Gastrocnemius medialis (tissue), 4 donors: Measurements from ENCODE around the gene ETV6. TPM values are rescaled to one million over a fixed set of nuclear protein-coding genes. Genes with fewer than 3 reads are reported as not detected.

Experiments
- ATAC-seq, 2 donors: fragments of 150-250 bp; one replicate each; pipeline ENCODE4 v1.9.1; 2016
- DNase-seq, 2 donors: peaks; one replicate each; pipeline ENCODE4 v3.0.0-alpha.2; 2019
- H3K27ac ChIP-seq, 4 donors: fragments of 200-600 bp; sonication (generic); 1 replicate in 1 of 4; 2 replicates in 3 of 4; pipeline ENCODE4 v1.5.1; 2016 to 2018; ENCODE audit warnings: mild to moderate bottlenecking in 2 of 4, moderate library complexity in 1 of 4
- H3K27me3 ChIP-seq, 3 donors: fragments of 200-600 bp; sonication (generic) in 2 of 3; 1 replicate in 1 of 3; 2 replicates in 2 of 3; pipeline versions ENCODE4 v1.5.1 to v1.6.0; 2016 to 2019; ENCODE audit warnings: mild to moderate bottlenecking in 1 of 3, moderate library complexity in 1 of 3
- H3K36me3 ChIP-seq, 2 donors: fragments of 200-600 bp; sonication (generic) in 1 of 2; one replicate each; pipeline ENCODE4 v1.5.1; 2017 to 2018
- H3K4me1 ChIP-seq, 2 donors: fragments of 200-600 bp; sonication (generic) in 1 of 2; one replicate each; pipeline ENCODE4 v1.5.1; 2016 to 2017; ENCODE audit warnings: mild to moderate bottlenecking in 2 of 2
- H3K4me3 ChIP-seq, 4 donors: fragments of 200-600 bp; sonication (generic) in 3 of 4; 1 replicate in 1 of 4; 2 replicates in 3 of 4; pipeline ENCODE4 v1.5.1; 2016 to 2019; ENCODE audit warnings: mild to moderate bottlenecking in 2 of 4
- H3K9me3 ChIP-seq, 3 donors: fragments of 200-600 bp; sonication (generic) in 2 of 3; 1 replicate in 1 of 3; 2 replicates in 2 of 3; pipeline ENCODE4 v1.5.1; 2016 to 2019
- POLR2A ChIP-seq, 2 donors: fragments of 450-650 bp; IDR thresholded peaks; one replicate each; pipeline ENCODE4 v1.6.1; 2017; ENCODE audit warnings: antibody characterized with exemption in 2 of 2, mild to moderate bottlenecking in 2 of 2, moderate library complexity in 2 of 2
- in situ Hi-C, 4 donors: fragments of 200-750 bp; cut with MboI; loops; one replicate each; pipeline versions ENCODE4 v1.15.0 to v1.8.0; 2017; ENCODE audit warnings: low sequenced_read_pairs in 4 of 4
- intact Hi-C: fragments of 100-400 bp; cut with DNase I; formaldehyde crosslinking; loops from one replicate; pipeline ENCODE4 v1.15.1; 2023; ENCODE audit warnings: low total_unique reads
- total RNA-seq, 4 donors: library from RNA; depleted of rRNA; stranded (reverse); fragments of >200 nt; gene quantifications; one replicate each; pipeline versions ENCODE4 v1.1.0 to v1.2.3, GENCODE V29; 2016
- TF ChIP-seq, protein P1 (sequence below), 5 experiments: fragments of 450-650 bp in 3 of 5; fragments of 200-600 bp in 2 of 5; sonication (generic) in 2 of 5; IDR thresholded peaks in 4 of 5; conservative IDR thresholded peaks in 1 of 5; 1 replicate in 4 of 5; 2 replicates in 1 of 5; pipeline ENCODE4 v1.5.1; 2016 to 2019; ENCODE audit warnings: antibody characterized with exemption in 5 of 5, mild to moderate bottlenecking in 3 of 5, moderate library complexity in 3 of 5

Gene ETV6
- total RNA-seq, 4 donors from 2014 or later = 2.8 to 5.9 (median 3.3) TPM

DNA sequence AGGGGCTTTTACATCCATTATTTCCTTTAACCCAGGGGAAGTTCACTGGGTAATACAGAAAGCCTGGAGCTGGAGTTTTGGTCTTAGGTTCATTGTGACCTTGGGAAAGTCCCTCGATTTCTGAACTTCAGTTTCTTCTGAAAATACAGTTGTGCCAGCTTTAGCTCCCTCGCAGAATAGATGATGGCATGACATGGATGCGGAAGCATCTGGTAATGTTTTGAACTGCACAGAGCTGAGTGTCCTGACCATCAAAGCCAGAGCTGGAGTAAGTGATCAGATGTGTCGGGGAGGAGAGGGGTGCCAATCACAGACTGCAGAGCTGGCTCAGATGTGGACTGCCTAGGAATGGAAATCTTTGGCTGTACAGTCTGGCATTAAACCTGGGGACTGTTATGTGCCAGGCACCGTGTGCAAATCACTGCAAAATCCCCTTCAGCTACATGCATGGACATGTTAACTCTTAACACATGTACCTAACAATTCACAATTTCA, 180.9 kb downstream of the ETV6 start:
- peaks cover 0 to 23% of the 10 kb centered on the region in 2 donors for H3K4me1 ChIP-seq
- peak in 1 of 2 donors; percentile 18 for ATAC-seq
- no peaks in the 10 kb centered on the region for H3K27me3 ChIP-seq
- H3K36me3 ChIP-seq = no peaks in the 10 kb centered on the region
- in situ Hi-C loops (no loop called here), intact Hi-C loops (no loop called here)
- H3K27ac ChIP-seq = peak overlapping the region in 2 of 4 donors; percentile 27 to 32
- H3K4me3 ChIP-seq = no peak overlapping the region
- no peak for DNase-seq
- H3K9me3 ChIP-seq = no peaks in the 10 kb centered on the region
- TF ChIP-seq, protein P1, sequence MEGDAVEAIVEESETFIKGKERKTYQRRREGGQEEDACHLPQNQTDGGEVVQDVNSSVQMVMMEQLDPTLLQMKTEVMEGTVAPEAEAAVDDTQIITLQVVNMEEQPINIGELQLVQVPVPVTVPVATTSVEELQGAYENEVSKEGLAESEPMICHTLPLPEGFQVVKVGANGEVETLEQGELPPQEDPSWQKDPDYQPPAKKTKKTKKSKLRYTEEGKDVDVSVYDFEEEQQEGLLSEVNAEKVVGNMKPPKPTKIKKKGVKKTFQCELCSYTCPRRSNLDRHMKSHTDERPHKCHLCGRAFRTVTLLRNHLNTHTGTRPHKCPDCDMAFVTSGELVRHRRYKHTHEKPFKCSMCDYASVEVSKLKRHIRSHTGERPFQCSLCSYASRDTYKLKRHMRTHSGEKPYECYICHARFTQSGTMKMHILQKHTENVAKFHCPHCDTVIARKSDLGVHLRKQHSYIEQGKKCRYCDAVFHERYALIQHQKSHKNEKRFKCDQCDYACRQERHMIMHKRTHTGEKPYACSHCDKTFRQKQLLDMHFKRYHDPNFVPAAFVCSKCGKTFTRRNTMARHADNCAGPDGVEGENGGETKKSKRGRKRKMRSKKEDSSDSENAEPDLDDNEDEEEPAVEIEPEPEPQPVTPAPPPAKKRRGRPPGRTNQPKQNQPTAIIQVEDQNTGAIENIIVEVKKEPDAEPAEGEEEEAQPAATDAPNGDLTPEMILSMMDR (IDR thresholded peaks at IDR 0.05 in 4 of 5, conservative IDR thresholded peaks at IDR 0.05 in 1 of 5) = no peak
- no peak for TF ChIP-seq POLR2A (IDR thresholded peaks at IDR 0.05)

DNA sequence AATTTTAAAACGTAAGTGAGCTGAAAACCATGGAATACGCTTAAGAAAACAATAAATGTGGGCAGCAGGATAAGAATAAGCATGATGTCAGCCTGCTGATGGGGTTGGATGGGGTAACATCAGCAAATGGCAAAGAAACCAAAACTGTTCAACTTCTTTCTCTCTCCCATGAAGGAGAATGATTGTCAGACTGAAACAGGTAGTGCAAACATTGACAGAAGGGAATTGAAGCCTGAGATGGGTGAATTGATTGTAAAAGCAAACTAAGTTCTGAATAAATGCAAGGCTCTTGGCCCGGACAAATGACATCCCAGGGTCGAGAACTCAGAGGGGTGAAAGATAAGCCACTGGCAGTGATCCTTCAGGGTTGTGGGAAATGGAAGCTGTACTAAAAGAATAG, 182.6 kb downstream of the ETV6 start:
- DNase-seq = no peak
- no peaks in the 10 kb centered on the region for H3K27me3 ChIP-seq
- peaks cover 0 to 23% of the 10 kb centered on the region in 2 donors for H3K4me1 ChIP-seq
- intact Hi-C loops (no loop called here), in situ Hi-C loops (no loop called here)
- no peaks in the 10 kb centered on the region for H3K36me3 ChIP-seq
- no peak overlapping the region for H3K4me3 ChIP-seq
- ATAC-seq = no peak
- TF ChIP-seq POLR2A (IDR thresholded peaks at IDR 0.05) = no peak
- TF ChIP-seq, protein P1 (IDR thresholded peaks at IDR 0.05 in 4 of 5, conservative IDR thresholded peaks at IDR 0.05 in 1 of 5) = no peak
- no peak overlapping the region for H3K27ac ChIP-seq
- H3K9me3 ChIP-seq = no peaks in the 10 kb centered on the region

- Histone ChIP-seq H3K36me3 (no peaks in the 10 kb centered on the region), H3K4me1 (peaks cover 2 to 22% of the 10 kb centered on the region in 2 donors), H3K4me3 (no peak overlapping the region), H3K27ac (no peak overlapping the region), H3K9me3 (no peaks in the 10 kb centered on the region), H3K27me3 (no peaks in the 10 kb centered on the region)
- intact Hi-C loops (no loop called here), in situ Hi-C loops (no loop called here)
- ATAC-seq = no peak
- DNase-seq = no peak
- TF ChIP-seq, protein P1 (IDR thresholded peaks at IDR 0.05 in 4 of 5, conservative IDR thresholded peaks at IDR 0.05 in 1 of 5) = no peak
- no peak for TF ChIP-seq POLR2A (IDR thresholded peaks at IDR 0.05)
Measured at GRCh38 chr12:11833174-11833895, 183.9 kb downstream of the ETV6 start.

- H3K4me1 ChIP-seq = peaks cover 11 to 24% of the 10 kb centered on the region in 2 donors
- H3K36me3 ChIP-seq = no peaks in the 10 kb centered on the region
- H3K4me3 ChIP-seq = no peak overlapping the region
- in situ Hi-C loops = no loop called here
- no peaks in the 10 kb centered on the region for H3K27me3 ChIP-seq
- no peak overlapping the region for H3K27ac ChIP-seq
- ATAC-seq (no peak), DNase-seq (no peak)
- H3K9me3 ChIP-seq = no peaks in the 10 kb centered on the region
- intact Hi-C loops = no loop called here
- TF ChIP-seq, protein P1 (IDR thresholded peaks at IDR 0.05 in 4 of 5, conservative IDR thresholded peaks at IDR 0.05 in 1 of 5) = no peak
- TF ChIP-seq POLR2A (IDR thresholded peaks at IDR 0.05) = no peak
Measured at GRCh38 chr12:11834104-11834812, 184.8 kb downstream of the ETV6 start.
